Activated T-helper 9 cell treated with anti-CD3 and anti-CD28 coated beads, Interleukin-2, amount 50 U/mL, for 16 hours (primary cell): ENCODE data around the gene CFH.
"Not testable (repeated sequence)": the region's sequence is repeated elsewhere in the genome, so short reads cannot be mapped to it uniquely, and the experiment has no call there.

Experiments
- DNase-seq: peaks from one replicate; pipeline ENCODE4 v3.0.0-alpha.2; 2020; ENCODE audit warnings: low read depth

CFH gene

GRCh38 chr1:196765019-196765740, 113.3 kb downstream of the CFH start:
- not testable (repeated sequence) for DNase-seq

GRCh38 chr1:196769823-196770222, 118.0 kb downstream of the CFH start:
- DNase-seq, result not testable (repeated sequence)

- no peak for DNase-seq
Measured at GRCh38 chr1:196773713-196774112, 121.9 kb downstream of the CFH start.

GRCh38 chr1:196774175-196774574, 122.3 kb downstream of the CFH start:
- no peak for DNase-seq

- DNase-seq, result no peak
Measured at GRCh38 chr1:196774603-196775002, 122.8 kb downstream of the CFH start, which contains the start of gene CFHR3. Gene CFHR3 (plus strand): TSS chr1:196774840. CDS start chr1:196774887, 47 bp downstream.

GRCh38 chr1:196777603-196778002, 125.8 kb downstream of the CFH start:
- DNase-seq, result no peak

- DNase-seq, result no peak
Measured at GRCh38 chr1:196779093-196779492, 127.2 kb downstream of the CFH start.

- not testable (repeated sequence) for DNase-seq
Measured at GRCh38 chr1:196791252-196791651, 139.4 kb downstream of the CFH start.

GRCh38 chr1:196794103-196794502, 142.3 kb downstream of the CFH start:
- not testable (repeated sequence) for DNase-seq
